Activated naive CD4-positive, alpha-beta T cell treated with anti-CD3 and anti-CD28 coated beads, Interleukin-2, amount 10 ng/mL, durations not matched to agents 7 days and 5 days (primary cell): ENCODE results near the gene SLC6A6.

Source experiments
- CTCF ChIA-PET: fragments of 350-600 bp; sonication (Branson Sonifier 250); formaldehyde crosslinking; loops from one replicate; lab custom pipeline; 2021; ENCODE audit warnings: antibody characterized with exemption; lab: Charles Lee
- DNase-seq: peaks from one replicate; pipeline ENCODE4 v3.0.0-alpha.2; 2020
- H3K27ac Mint-ChIP-seq: one replicate; pipeline ENCODE4 v1.8.0; 2021; ENCODE audit warnings: mild to moderate bottlenecking, moderate library complexity, mixed read lengths
- H3K27me3 Mint-ChIP-seq: one replicate; pipeline ENCODE4 v1.8.0; 2021; ENCODE audit warnings: mild to moderate bottlenecking, mixed read lengths
- H3K36me3 Mint-ChIP-seq: one replicate; pipeline ENCODE4 v1.8.0; 2021; ENCODE audit warnings: mixed read lengths
- H3K4me1 Mint-ChIP-seq: one replicate; pipeline ENCODE4 v1.8.0; 2021; ENCODE audit warnings: mixed read lengths
- H3K4me3 Mint-ChIP-seq: one replicate; pipeline ENCODE4 v1.8.0; 2021; ENCODE audit warnings: mild to moderate bottlenecking, moderate library complexity, mixed read lengths
- H3K9me3 Mint-ChIP-seq: one replicate; pipeline ENCODE4 v1.8.0; 2021; ENCODE audit warnings: mixed read lengths

SLC6A6 gene

GRCh38 chr3:14368146-14368545 lies 34.3 kb upstream of the SLC6A6 start:
- H3K4me3 Mint-ChIP-seq = no peak overlapping the region
- no peaks in the 10 kb centered on the region for H3K36me3 Mint-ChIP-seq
- H3K4me1 Mint-ChIP-seq = no peaks in the 10 kb centered on the region
- CTCF ChIA-PET = interaction anchor here (1.0 kb wide), 1 partner anchor 9 kb away, joined by 3 read pairs; no protein-coding TSS in a partner anchor
- peaks cover 22% of the 10 kb centered on the region for H3K27me3 Mint-ChIP-seq
- H3K27ac Mint-ChIP-seq = no peak overlapping the region
- no peak for DNase-seq
- no peaks in the 10 kb centered on the region for H3K9me3 Mint-ChIP-seq

- CTCF ChIA-PET = interaction anchor here (1.0 kb wide), 1 partner anchor 8 kb away, joined by 3 read pairs; no protein-coding TSS in a partner anchor
- H3K9me3 Mint-ChIP-seq = no peaks in the 10 kb centered on the region
- H3K4me1 Mint-ChIP-seq = no peaks in the 10 kb centered on the region
- H3K36me3 Mint-ChIP-seq = no peaks in the 10 kb centered on the region
- H3K27me3 Mint-ChIP-seq = peaks cover 22% of the 10 kb centered on the region
- no peak overlapping the region for H3K4me3 Mint-ChIP-seq
- DNase-seq = no peak
- H3K27ac Mint-ChIP-seq = no peak overlapping the region
Measured at GRCh38 chr3:14368885-14369284, 33.5 kb upstream of the SLC6A6 start.

- Mint-ChIP-seq H3K9me3 (no peaks in the 10 kb centered on the region), H3K27me3 (peaks cover 24% of the 10 kb centered on the region), H3K27ac (no peak overlapping the region), H3K4me3 (no peak overlapping the region), H3K36me3 (no peaks in the 10 kb centered on the region), H3K4me1 (no peaks in the 10 kb centered on the region)
- CTCF ChIA-PET = interaction anchor here (1.1 to 1.6 kb wide), 2 partner anchors 166 to 473 kb away, joined by 3 to 4 read pairs; no protein-coding TSS in a partner anchor
- no peak for DNase-seq
Measured at GRCh38 chr3:14369675-14370669, 32.4 kb upstream of the SLC6A6 start.

- DNase-seq = no peak
Measured at GRCh38 chr3:14370720-14371572, 31.5 kb upstream of the SLC6A6 start.

GRCh38 chr3:14371573-14372474 lies 30.6 kb upstream of the SLC6A6 start:
- Mint-ChIP-seq H3K4me3 (no peak overlapping the region), H3K4me1 (peaks cover 5% of the 10 kb centered on the region), H3K27ac (no peak overlapping the region), H3K27me3 (peaks cover 18% of the 10 kb centered on the region), H3K9me3 (no peaks in the 10 kb centered on the region), H3K36me3 (no peaks in the 10 kb centered on the region)
- DNase-seq = no peak
- CTCF ChIA-PET = no interaction called here

More at GRCh38 chr3:14370720-14371572, 31.5 kb upstream of the SLC6A6 start:
- no peaks in the 10 kb centered on the region for H3K4me1 Mint-ChIP-seq
- no peak overlapping the region for H3K4me3 Mint-ChIP-seq
- peaks cover 21% of the 10 kb centered on the region for H3K27me3 Mint-ChIP-seq
- CTCF ChIA-PET = interaction anchor here (1.1 to 1.6 kb wide), 2 partner anchors 167 to 474 kb away, joined by 3 to 4 read pairs; no protein-coding TSS in a partner anchor
- no peak overlapping the region for H3K27ac Mint-ChIP-seq
- H3K9me3 Mint-ChIP-seq = no peaks in the 10 kb centered on the region
- H3K36me3 Mint-ChIP-seq = no peaks in the 10 kb centered on the region

GRCh38 chr3:14372587-14372986 lies 29.8 kb upstream of the SLC6A6 start:
- Mint-ChIP-seq H3K4me1 (peaks cover 12% of the 10 kb centered on the region), H3K9me3 (no peaks in the 10 kb centered on the region), H3K36me3 (no peaks in the 10 kb centered on the region), H3K4me3 (no peak overlapping the region), H3K27me3 (peaks cover 18% of the 10 kb centered on the region), H3K27ac (no peak overlapping the region)
- DNase-seq = no peak
- CTCF ChIA-PET = no interaction called here

GRCh38 chr3:14373753-14374376 lies 28.5 kb upstream of the SLC6A6 start:
- Mint-ChIP-seq H3K27ac (no peak overlapping the region), H3K36me3 (no peaks in the 10 kb centered on the region), H3K4me3 (no peak overlapping the region), H3K27me3 (peaks cover 18% of the 10 kb centered on the region), H3K9me3 (no peaks in the 10 kb centered on the region), H3K4me1 (peaks cover 22% of the 10 kb centered on the region)
- CTCF ChIA-PET = no interaction called here
- no peak for DNase-seq

GRCh38 chr3:14374444-14374883 lies 27.9 kb upstream of the SLC6A6 start:
- CTCF ChIA-PET = no interaction called here
- Mint-ChIP-seq H3K27me3 (peaks cover 18% of the 10 kb centered on the region), H3K9me3 (no peaks in the 10 kb centered on the region), H3K4me1 (peaks cover 22% of the 10 kb centered on the region), H3K36me3 (no peaks in the 10 kb centered on the region), H3K27ac (no peak overlapping the region), H3K4me3 (no peak overlapping the region)
- no peak for DNase-seq

- CTCF ChIA-PET = no interaction called here
- H3K27ac Mint-ChIP-seq = no peak overlapping the region
- H3K36me3 Mint-ChIP-seq = no peaks in the 10 kb centered on the region
- no peaks in the 10 kb centered on the region for H3K9me3 Mint-ChIP-seq
- peaks cover 22% of the 10 kb centered on the region for H3K4me1 Mint-ChIP-seq
- DNase-seq = no peak
- no peak overlapping the region for H3K4me3 Mint-ChIP-seq
- peaks cover 19% of the 10 kb centered on the region for H3K27me3 Mint-ChIP-seq
Measured at GRCh38 chr3:14375192-14375591, 27.2 kb upstream of the SLC6A6 start.

GRCh38 chr3:14376348-14377043 lies 25.9 kb upstream of the SLC6A6 start:
- H3K4me1 Mint-ChIP-seq = peaks cover 22% of the 10 kb centered on the region
- peaks cover 31% of the 10 kb centered on the region for H3K27me3 Mint-ChIP-seq
- peaks cover 3% of the 10 kb centered on the region for H3K9me3 Mint-ChIP-seq
- no peaks in the 10 kb centered on the region for H3K36me3 Mint-ChIP-seq
- peak overlapping the region; percentile 62 for H3K27ac Mint-ChIP-seq
- no peak overlapping the region for H3K4me3 Mint-ChIP-seq
- no peak for DNase-seq
- CTCF ChIA-PET = interaction anchor here (0.6 to 1.2 kb wide), 2 partner anchors 8 to 135 kb away, joined by 3 to 4 read pairs; no protein-coding TSS in a partner anchor

- Mint-ChIP-seq H3K27ac (peak overlapping the region; percentile 72), H3K4me1 (peaks cover 22% of the 10 kb centered on the region), H3K27me3 (peaks cover 37% of the 10 kb centered on the region), H3K36me3 (no peaks in the 10 kb centered on the region), H3K9me3 (peaks cover 3% of the 10 kb centered on the region), H3K4me3 (no peak overlapping the region)
- CTCF ChIA-PET = interaction anchor here (0.6 to 2.5 kb wide), 7 partner anchors 9 to 723 kb away, joined by 3 to 9 read pairs (median 3); partner anchors contain the start of gene SLC6A6
- no peak for DNase-seq
Measured at GRCh38 chr3:14377044-14377837, 25.2 kb upstream of the SLC6A6 start.

GRCh38 chr3:14377838-14378169 lies 24.6 kb upstream of the SLC6A6 start:
- peaks cover 22% of the 10 kb centered on the region for H3K4me1 Mint-ChIP-seq
- H3K4me3 Mint-ChIP-seq = no peak overlapping the region
- H3K27me3 Mint-ChIP-seq = peaks cover 40% of the 10 kb centered on the region
- CTCF ChIA-PET = interaction anchor here (0.6 to 2.5 kb wide), 5 partner anchors 25 to 723 kb away, joined by 3 to 9 read pairs (median 3); partner anchors contain the start of gene SLC6A6
- H3K27ac Mint-ChIP-seq = peak overlapping the region; percentile 72
- DNase-seq = peak; percentile 56
- H3K36me3 Mint-ChIP-seq = no peaks in the 10 kb centered on the region
- peaks cover 3% of the 10 kb centered on the region for H3K9me3 Mint-ChIP-seq
